Colonic mucosa (tissue), 4 donors: ENCODE results near the gene CASTOR1. TPM values are rescaled to one million over a fixed set of nuclear protein-coding genes. Genes with fewer than 3 reads are reported as not detected.

Source experiments
- DNase-seq: peaks from one replicate; pipeline ENCODE4 v3.0.0-alpha.2; 2020
- H3K27ac ChIP-seq: fragments of 200-600 bp; one replicate; pipeline ENCODE4 v1.8.0; 2021
- H3K27me3 ChIP-seq: fragments of 200-600 bp; one replicate; pipeline ENCODE4 v1.8.0; 2021
- H3K36me3 ChIP-seq: fragments of 200-600 bp; one replicate; pipeline ENCODE4 v1.8.0; 2021
- H3K4me1 ChIP-seq: fragments of 200-600 bp; one replicate; pipeline ENCODE4 v1.8.0; 2021; ENCODE audit warnings: mild to moderate bottlenecking
- H3K4me3 ChIP-seq: fragments of 200-600 bp; one replicate; pipeline ENCODE4 v1.8.0; 2021
- H3K9ac ChIP-seq, 2 donors: one replicate each; pipeline ENCODE4 v1.7.0; 2013; ENCODE audit warnings: control low read depth in 2 of 2, low read depth in 2 of 2, low read length in 2 of 2
- H3K9me3 ChIP-seq: fragments of 200-600 bp; one replicate; pipeline ENCODE4 v1.8.0; 2021
- CTCF ChIP-seq: fragments of 200-600 bp; IDR thresholded peaks from one replicate; pipeline ENCODE4 v1.8.0; 2022; ENCODE audit warnings: antibody characterized with exemption, mild to moderate bottlenecking
- intact Hi-C: fragments of 100-400 bp; cut with DNase I; formaldehyde crosslinking; loops from one replicate; pipeline ENCODE4 v1.14.1; 2022
- total RNA-seq, 2 donors: library from RNA; stranded (reverse); fragmentation: NEBNext Ultra II Directional in 1 of 2; extraction: Animal tissue kit (Norgen Biotek cat#: 25700) in 1 of 2; gene quantifications; one replicate each; pipeline ENCODE4 v1.2.1, GENCODE V29; 2021
- donor health status: healthy.
- donor health status: DM: no; HTN: no; CAD: no.
- donor health status: DM: no; HTN: no; CAD: no.

Gene CASTOR1
- total RNA-seq, 2 donors from 2014 or later: 4.5 to 5.0 TPM

- H3K9ac ChIP-seq: no peak overlapping the region
- no peaks in the 10 kb centered on the region for H3K27me3 ChIP-seq
- no peak overlapping the region for H3K4me3 ChIP-seq
- no peak for TF ChIP-seq CTCF
- H3K36me3 ChIP-seq: no peaks in the 10 kb centered on the region
- no peaks in the 10 kb centered on the region for H3K4me1 ChIP-seq
- no peak overlapping the region for H3K27ac ChIP-seq
- intact Hi-C loops: no loop called here
- H3K9me3 ChIP-seq: no peaks in the 10 kb centered on the region
- DNase-seq: no peak
These were observed 6.7 kb downstream of the CASTOR1 start for GRCh38 chr22:30282616-30283046.

- H3K9me3 ChIP-seq: no peaks in the 10 kb centered on the region
- H3K36me3 ChIP-seq: no peaks in the 10 kb centered on the region
- H3K4me3 ChIP-seq: no peak overlapping the region
- DNase-seq: no peak
- H3K4me1 ChIP-seq: no peaks in the 10 kb centered on the region
- no peak for TF ChIP-seq CTCF
- no peak overlapping the region for H3K27ac ChIP-seq
- H3K9ac ChIP-seq: no peak overlapping the region
- H3K27me3 ChIP-seq: no peaks in the 10 kb centered on the region
- intact Hi-C loops: no loop called here
These were observed 8.8 kb downstream of the CASTOR1 start for GRCh38 chr22:30280505-30280904.

- no peak for DNase-seq
- H3K27ac ChIP-seq: no peak overlapping the region
- no peak overlapping the region for H3K4me3 ChIP-seq
- no peak overlapping the region for H3K9ac ChIP-seq
- no peaks in the 10 kb centered on the region for H3K36me3 ChIP-seq
- no peak for TF ChIP-seq CTCF
- no peaks in the 10 kb centered on the region for H3K27me3 ChIP-seq
- no peaks in the 10 kb centered on the region for H3K4me1 ChIP-seq
- intact Hi-C loops: no loop called here
- no peaks in the 10 kb centered on the region for H3K9me3 ChIP-seq
These were observed 9.4 kb downstream of the CASTOR1 start for GRCh38 chr22:30279932-30280331.

GRCh38 chr22:30279046-30279788 is 10.1 kb downstream of the CASTOR1 start:
- H3K4me1 ChIP-seq: no peaks in the 10 kb centered on the region
- DNase-seq: no peak

GRCh38 chr22:30277547-30278344 is 11.6 kb downstream of the CASTOR1 start:
- peak; percentile 64 for DNase-seq
- H3K4me3 ChIP-seq: no peak overlapping the region
- no peak for TF ChIP-seq CTCF
- peak overlapping the region; percentile 6 to 26 for H3K9ac ChIP-seq
- no peaks in the 10 kb centered on the region for H3K36me3 ChIP-seq
- H3K9me3 ChIP-seq: no peaks in the 10 kb centered on the region
- H3K27ac ChIP-seq: peak overlapping the region; percentile 24
- H3K27me3 ChIP-seq: no peaks in the 10 kb centered on the region
- no peaks in the 10 kb centered on the region for H3K4me1 ChIP-seq
- intact Hi-C loops: no loop called here

More at GRCh38 chr22:30279046-30279788, 10.1 kb downstream of the CASTOR1 start:
- intact Hi-C loops: no loop called here
- no peaks in the 10 kb centered on the region for H3K27me3 ChIP-seq
- no peaks in the 10 kb centered on the region for H3K9me3 ChIP-seq
- no peak for TF ChIP-seq CTCF
- no peak overlapping the region for H3K9ac ChIP-seq
- H3K36me3 ChIP-seq: no peaks in the 10 kb centered on the region
- no peak overlapping the region for H3K27ac ChIP-seq
- H3K4me3 ChIP-seq: no peak overlapping the region
